PFSK-1 (cell line): ENCODE data around the gene PIEZO1.

Source experiments
- FOXP2 ChIP-seq: optimal IDR thresholded peaks from 2 replicates; pipeline ENCODE3; 2011; ENCODE audit warnings: borderline replicate concordance, control low read depth, inconsistent platforms; ENCODE audit not compliant: insufficient read depth; ENCODE audit errors: extremely low read length, extremely low read depth
- POLR2AphosphoS5 ChIP-seq: IDR thresholded peaks from 2 replicates; pipeline ENCODE4 v1.6.1; 2012; ENCODE audit warnings: low read depth, mild to moderate bottlenecking, control low read depth, low read length, moderate library complexity
- REST ChIP-seq, 2 experiments: IDR thresholded peaks; 2 replicates each; pipeline versions ENCODE4 v1.6.1 to v1.8.0; 2011 to 2012; ENCODE audit warnings: low read depth in 2 of 2, low read length in 2 of 2, control low read depth in 1 of 2, inconsistent platforms in 1 of 2, mild to moderate bottlenecking in 1 of 2, moderate library complexity in 1 of 2; ENCODE audit not compliant: insufficient read depth in 1 of 2
- SIN3A ChIP-seq: IDR thresholded peaks from 2 replicates; pipeline ENCODE4 v1.6.1; 2012; ENCODE audit warnings: mild to moderate bottlenecking, low read length, moderate library complexity, borderline replicate concordance; ENCODE audit not compliant: insufficient read depth
- TAF1 ChIP-seq: IDR thresholded peaks from 2 replicates; pipeline ENCODE4 v1.6.1; 2012; ENCODE audit warnings: low read length, control low read depth, borderline replicate concordance; ENCODE audit not compliant: insufficient read depth

GRCh38 chr16:88805340-88805715 lies 20.3 kb upstream of the PIEZO1 start:
- TF ChIP-seq TAF1 (no peak), REST (IDR thresholded peaks at IDR 0.05; ENCODE audit: insufficient read depth in 1 of 2, low read depth in 2 of 2, low read length in 2 of 2) (no peak), POLR2AphosphoS5 (no peak), SIN3A (no peak), FOXP2 (no peak)
